Neural cell (in vitro differentiated cells): Measurements from ENCODE around the gene TXNRD1. TPM values are rescaled to one million over a fixed set of nuclear protein-coding genes. Genes with fewer than 3 reads are reported as not detected.

Experiments used
- H2AFZ ChIP-seq: fragments of 200-600, 300-800 bp; sonication (generic), shearing (Covaris generic); 2 replicates; pipeline ENCODE4 v1.6.0; 2014; ENCODE audit warnings: low read depth, mild to moderate bottlenecking, antibody characterized with exemption, low read length, moderate library complexity
- H3F3A ChIP-seq: fragments of 200-600 bp; shearing (Covaris generic); 2 replicates; pipeline ENCODE4 v1.6.1; 2016; ENCODE audit warnings: mild to moderate bottlenecking, moderate library complexity, mixed read lengths, antibody characterized with exemption, low read length; ENCODE audit not compliant: insufficient read depth, poor library complexity, severe bottlenecking
- H3K27ac ChIP-seq: fragments of 200-600, 300-800 bp; sonication (generic), shearing (Covaris generic); 2 replicates; pipeline ENCODE4 v1.5.1; 2014; ENCODE audit warnings: mild to moderate bottlenecking, low read length, moderate library complexity
- H3K27me3 ChIP-seq: fragments of 300-800, 200-600 bp; sonication (generic), shearing (Covaris generic); 2 replicates; pipeline ENCODE4 v1.6.0; 2014; ENCODE audit warnings: mild to moderate bottlenecking, low read depth, low read length, moderate library complexity; ENCODE audit not compliant: insufficient read depth
- H3K36me3 ChIP-seq: fragments of 300-800, 200-600 bp; sonication (generic), shearing (Covaris generic); 2 replicates; pipeline ENCODE4 v1.5.1; 2014; ENCODE audit warnings: mild to moderate bottlenecking, antibody characterized with exemption, low read length, moderate library complexity; ENCODE audit not compliant: insufficient read depth
- H3K4me2 ChIP-seq: fragments of 300-800, 200-600 bp; sonication (generic), shearing (Covaris generic); 2 replicates; pipeline ENCODE4 v1.6.0; 2014; ENCODE audit warnings: mild to moderate bottlenecking, low read length
- H3K4me3 ChIP-seq: fragments of 300-800, 200-600 bp; sonication (generic), shearing (Covaris generic); 2 replicates; pipeline ENCODE4 v1.5.1; 2014; ENCODE audit warnings: mild to moderate bottlenecking, low read length, moderate library complexity
- H3K79me2 ChIP-seq: fragments of 200-600 bp; shearing (Covaris generic); replicated peaks from 2 replicates; pipeline ENCODE4 v1.6.0; 2014; ENCODE audit warnings: mild to moderate bottlenecking, low read length, moderate library complexity; ENCODE audit not compliant: insufficient read depth
- H3K9ac ChIP-seq: fragments of 300-800, 200-600 bp; sonication (generic), shearing (Covaris generic); 2 replicates; pipeline ENCODE4 v1.6.1; 2016; ENCODE audit warnings: mild to moderate bottlenecking, low read length, mixed read lengths
- H3K9me2 ChIP-seq: fragments of 200-600 bp; shearing (Covaris generic); 2 replicates; pipeline ENCODE4 v1.6.1; 2016; ENCODE audit warnings: mild to moderate bottlenecking, low read length, mixed read lengths; ENCODE audit not compliant: insufficient read depth
- H3K9me3 ChIP-seq: fragments of 200-600, 300-800 bp; sonication (generic), shearing (Covaris generic); 2 replicates; pipeline ENCODE4 v1.6.1; 2016; ENCODE audit warnings: mild to moderate bottlenecking, mixed run types, low read length, moderate library complexity, mixed read lengths
- H4K20me1 ChIP-seq: fragments of 200-600 bp; shearing (Covaris generic); 2 replicates; pipeline ENCODE4 v1.6.1; 2016; ENCODE audit warnings: mild to moderate bottlenecking, mixed run types; ENCODE audit not compliant: insufficient read depth
- CTCF ChIP-seq: fragments of 450-650 bp; IDR thresholded peaks from 2 replicates; pipeline ENCODE4 v1.5.1; 2014; ENCODE audit warnings: antibody characterized with exemption, mild to moderate bottlenecking, moderate library complexity; ENCODE audit not compliant: poor library complexity, severe bottlenecking
- EP300 ChIP-seq: fragments of 450-650 bp; conservative IDR thresholded peaks from 2 replicates; pipeline ENCODE4 v1.6.1; 2014; ENCODE audit warnings: antibody characterized with exemption, mild to moderate bottlenecking, moderate library complexity; ENCODE audit not compliant: poor library complexity, severe bottlenecking
- EZH2 ChIP-seq: fragments of 200-600, 300-800 bp; shearing (Covaris generic), sonication (generic); IDR thresholded peaks from 2 replicates; pipeline ENCODE4 v1.6.1; 2014; ENCODE audit warnings: antibody characterized with exemption, low read length, borderline replicate concordance, mild to moderate bottlenecking; ENCODE audit not compliant: insufficient read depth, poor library complexity, severe bottlenecking
- MXI1 ChIP-seq: fragments of 450-650 bp; conservative IDR thresholded peaks from 2 replicates; pipeline ENCODE4 v1.6.1; 2014; ENCODE audit warnings: antibody characterized with exemption, mild to moderate bottlenecking; ENCODE audit not compliant: poor library complexity, severe bottlenecking
- POLR2AphosphoS5 ChIP-seq: IDR thresholded peaks from 2 replicates; pipeline ENCODE4 v1.6.1; 2012
- RAD21 ChIP-seq: fragments of 450-650 bp; conservative IDR thresholded peaks from 2 replicates; pipeline ENCODE4 v1.6.1; 2014; ENCODE audit warnings: antibody characterized with exemption, mild to moderate bottlenecking, moderate library complexity
- REST ChIP-seq: IDR thresholded peaks from 2 replicates; pipeline ENCODE4 v1.6.1; 2012; ENCODE audit warnings: borderline replicate concordance
- SMC3 ChIP-seq: fragments of 450-650 bp; conservative IDR thresholded peaks from 2 replicates; pipeline ENCODE4 v1.6.1; 2014; ENCODE audit warnings: antibody characterized with exemption, mild to moderate bottlenecking, moderate library complexity; ENCODE audit not compliant: poor library complexity
- TAF1 ChIP-seq: IDR thresholded peaks from 2 replicates; pipeline ENCODE4 v1.6.1; 2012; ENCODE audit warnings: low read depth
- polyA plus RNA-seq: library from polyadenylated mRNA; depleted of rRNA; stranded (reverse); fragments of >200 nt; gene quantifications from 2 replicates; pipeline ENCODE4 v1.2.3, GENCODE V29; 2014

TXNRD1 gene
- polyA plus RNA-seq, 1 donor from 2014 or later, result 59.6 TPM

GRCh38 chr12:104250366-104251125 lies 35.0 kb downstream of the TXNRD1 start:
- Histone ChIP-seq H3F3A (no peaks in the 10 kb centered on the region), H3K4me3 (no peak overlapping the region), H3K27ac (no peak overlapping the region), H3K27me3 (no peaks in the 10 kb centered on the region), H3K36me3 (no peaks in the 10 kb centered on the region), H2AFZ (no peak overlapping the region), H3K9me2 (no peaks in the 10 kb centered on the region), H3K79me2 (no peaks in the 10 kb centered on the region), H4K20me1 (no peaks in the 10 kb centered on the region), H3K4me2 (no peak overlapping the region), H3K9me3 (no peaks in the 10 kb centered on the region), H3K9ac (no peak overlapping the region)
- TF ChIP-seq MXI1 (no peak), SMC3 (no peak)

- Histone ChIP-seq H3K79me2 (no peaks in the 10 kb centered on the region), H3K27me3 (no peaks in the 10 kb centered on the region), H3K9ac (no peak overlapping the region), H3K27ac (no peak overlapping the region), H2AFZ (no peak overlapping the region), H3K9me2 (no peaks in the 10 kb centered on the region), H4K20me1 (no peaks in the 10 kb centered on the region), H3F3A (no peaks in the 10 kb centered on the region), H3K4me2 (no peak overlapping the region), H3K4me3 (no peak overlapping the region), H3K9me3 (no peaks in the 10 kb centered on the region), H3K36me3 (no peaks in the 10 kb centered on the region)
- TF ChIP-seq EP300, result no peak
- no peak for TF ChIP-seq TAF1
- TF ChIP-seq CTCF, result no peak
- no peak for TF ChIP-seq SMC3
- TF ChIP-seq MXI1, result no peak
- TF ChIP-seq EZH2, result no peak
- TF ChIP-seq RAD21, result no peak
- TF ChIP-seq REST, result no peak
- no peak for TF ChIP-seq POLR2AphosphoS5
These were observed 42.4 kb downstream of the TXNRD1 start for GRCh38 chr12:104257913-104258472.
